B cell (primary cell): ENCODE results near the gene ZNF750. TPM values are rescaled to one million over a fixed set of nuclear protein-coding genes. Genes with fewer than 3 reads are reported as not detected.

Experiments
- ATAC-seq: fragments of 200-7000 bp; cut with Tn5 transposase; one replicate; pipeline ENCODE4 v1.10.0; 2021; ENCODE audit warnings: low read depth, mild to moderate bottlenecking, moderate number of reproducible peaks, moderate library complexity
- CTCF ChIA-PET: fragments of 350-600 bp; sonication (Branson Sonifier 250); formaldehyde crosslinking; loops from one replicate; lab custom pipeline; 2021; ENCODE audit warnings: antibody characterized with exemption, inconsistent platforms; lab: Charles Lee
- POLR2A ChIA-PET: fragments of 350-600 bp; sonication (Branson Sonifier 250); formaldehyde crosslinking; loops from one replicate; lab custom pipeline; 2021; ENCODE audit warnings: antibody characterized with exemption; lab: Charles Lee
- DNase-seq: peaks from one replicate; pipeline ENCODE4 v3.0.0; 2013
- H2AFZ ChIP-seq: 2 replicates; pipeline ENCODE4 v1.6.1; 2012; ENCODE audit warnings: mild to moderate bottlenecking, low read depth, low read length; ENCODE audit not compliant: insufficient read depth, poor library complexity, severe bottlenecking
- H3K27ac ChIP-seq, 2 donors: 1 replicate in 1 of 2; 2 replicates in 1 of 2; pipeline ENCODE4 v1.5.1; 2012 to 2013; ENCODE audit warnings: low read length in 2 of 2, mild to moderate bottlenecking in 2 of 2, moderate library complexity in 1 of 2
- H3K27me3 ChIP-seq, 4 experiments: fragments of 200-600 bp in 1 of 4; sonication (generic) in 1 of 4; replicated peaks in 1 of 4; 1 replicate in 2 of 4; 2 replicates in 2 of 4; pipeline versions ENCODE4 v1.6.1 to v1.7.0; 2013 to 2016; ENCODE audit warnings: low read length in 3 of 4, mild to moderate bottlenecking in 2 of 4, mixed read lengths in 1 of 4, moderate library complexity in 1 of 4; ENCODE audit not compliant: insufficient read depth in 4 of 4, control insufficient read depth in 3 of 4; ENCODE audit errors: control extremely low read depth in 1 of 4
- H3K36me3 ChIP-seq, 2 experiments: replicated peaks in 1 of 2; 1 replicate in 1 of 2; 2 replicates in 1 of 2; pipeline versions ENCODE4 v1.6.1 to v1.7.1; 2013; ENCODE audit warnings: low read length in 1 of 2; ENCODE audit not compliant: insufficient read depth in 2 of 2, control insufficient read depth in 1 of 2; ENCODE audit errors: control extremely low read depth in 1 of 2, extremely low read depth in 1 of 2
- H3K4me1 ChIP-seq, 2 donors: fragments of 200-600 bp in 1 of 2; sonication (generic) in 1 of 2; 1 replicate in 1 of 2; 2 replicates in 1 of 2; pipeline versions ENCODE4 v1.5.1 to v1.6.1; 2013 to 2017; ENCODE audit warnings: low read length in 2 of 2; ENCODE audit not compliant: control insufficient read depth in 2 of 2, insufficient read depth in 2 of 2
- H3K4me2 ChIP-seq: replicated peaks from 2 replicates; pipeline ENCODE3; 2012; ENCODE audit warnings: mild to moderate bottlenecking, low read depth, low read length; ENCODE audit not compliant: poor library complexity, severe bottlenecking
- H3K4me3 ChIP-seq, 5 experiments: fragments of 200-600 bp in 1 of 5; sonication (generic) in 1 of 5; 1 replicate in 3 of 5; 2 replicates in 2 of 5; pipeline versions ENCODE4 v1.5.1 to v1.7.0; 2011 to 2016; ENCODE audit warnings: low read length in 4 of 5, mild to moderate bottlenecking in 4 of 5, low read depth in 2 of 5, control low read depth in 1 of 5, moderate library complexity in 1 of 5; ENCODE audit not compliant: insufficient read depth in 1 of 5; ENCODE audit errors: control extremely low read depth in 1 of 5, extremely low read depth in 1 of 5
- H3K79me2 ChIP-seq: fragments of 200-600 bp; sonication (generic); one replicate; pipeline ENCODE4 v1.6.0; 2016; ENCODE audit warnings: low read length; ENCODE audit not compliant: control insufficient read depth, insufficient read depth
- H3K9ac ChIP-seq: fragments of 200-600 bp; sonication (generic); 2 replicates; pipeline ENCODE4 v1.6.1; 2017; ENCODE audit warnings: mild to moderate bottlenecking, low read length, moderate library complexity
- H3K9me3 ChIP-seq, 3 donors: one replicate each; pipeline versions ENCODE4 v1.6.1 to v1.7.1; 2013; ENCODE audit warnings: low read length in 2 of 3; ENCODE audit not compliant: control insufficient read depth in 2 of 3, insufficient read depth in 1 of 3; ENCODE audit errors: control extremely low read depth in 1 of 3
- H4K20me1 ChIP-seq: 2 replicates; pipeline ENCODE4 v1.6.0; 2012; ENCODE audit warnings: mild to moderate bottlenecking, low read length; ENCODE audit not compliant: insufficient read depth, control insufficient read depth, poor library complexity, severe bottlenecking
- H3K27ac Mint-ChIP-seq: one replicate; pipeline ENCODE4 v1.8.0; 2021; ENCODE audit warnings: mixed read lengths
- H3K27me3 Mint-ChIP-seq: one replicate; pipeline ENCODE4 v1.8.0; 2021; ENCODE audit warnings: mixed read lengths
- H3K4me1 Mint-ChIP-seq: one replicate; pipeline ENCODE4 v1.8.0; 2021; ENCODE audit warnings: mixed read lengths
- H3K4me3 Mint-ChIP-seq: one replicate; pipeline ENCODE4 v1.8.0; 2021; ENCODE audit warnings: mixed read lengths
- H3K9me3 Mint-ChIP-seq: one replicate; pipeline ENCODE4 v1.8.0; 2022; ENCODE audit warnings: mixed read lengths; ENCODE audit not compliant: insufficient read depth
- CTCF ChIP-seq: fragments of 200-600 bp; IDR thresholded peaks from one replicate; pipeline ENCODE4 v1.8.0; 2022; ENCODE audit warnings: antibody characterized with exemption, mild to moderate bottlenecking
- EZH2 ChIP-seq: IDR thresholded peaks from 2 replicates; pipeline ENCODE4 v1.6.1; 2012; ENCODE audit warnings: borderline replicate concordance, low read depth, mild to moderate bottlenecking, moderate library complexity, low read length; ENCODE audit not compliant: insufficient read depth, poor library complexity, severe bottlenecking
- WGBS: methylation state at CpG from one replicate; pipeline ENCODE4 v1.1.5; 2013; ENCODE audit warnings: missing lambda C conversion rate; ENCODE audit not compliant: insufficient coverage; 5-methylcytosine and 5-hydroxymethylcytosine counted together
- intact Hi-C: fragments of 100-400 bp; cut with micrococcal nuclease; formaldehyde crosslinking; loops from one replicate; pipeline ENCODE4 v1.10.0; 2022
- polyA plus RNA-seq: library from polyadenylated mRNA; depleted of rRNA; stranded (reverse); fragments of >200 nt; gene quantifications from 2 replicates; pipeline ENCODE4 v1.2.3, GENCODE V29; 2012
- total RNA-seq, 2 donors: library from RNA; stranded (reverse); fragments of 120-200 nt in 1 of 2; gene quantifications; 1 replicate in 1 of 2; 2 replicates in 1 of 2; pipeline versions ENCODE4 v1.2.3 to v1.2.4, GENCODE V29; 2013 to 2022

Gene ZNF750
- total and polyA plus RNA-seq, 2 donors (not counting 1 experiment from before 2014, with no cell fraction given): not detected

- POLR2A ChIA-PET: no interaction called here
- WGBS: 90% methylated on average over 10 of the region's 13 CpGs
- CTCF ChIA-PET: interaction anchor here (1.0 to 2.7 kb wide), 2 partner anchors 19 to 26 kb away, joined by 3 to 11 read pairs; no protein-coding TSS in a partner anchor
- H3K4me3 ChIP-seq: no peak overlapping the region
- no peak overlapping the region for H3K4me3 Mint-ChIP-seq
- no peak overlapping the region for H3K4me2 ChIP-seq
- ATAC-seq: no peak
- H3K36me3 ChIP-seq: no peaks in the 10 kb centered on the region
- H3K27ac Mint-ChIP-seq: no peak overlapping the region
- no peak for TF ChIP-seq CTCF
- TF ChIP-seq EZH2: no peak
- H2AFZ ChIP-seq: no peak overlapping the region
- no peak overlapping the region for H3K9ac ChIP-seq
- H3K27ac ChIP-seq: no peak overlapping the region
- no peaks in the 10 kb centered on the region for H4K20me1 ChIP-seq
- H3K4me1 ChIP-seq: no peaks in the 10 kb centered on the region
- intact Hi-C loops: no loop called here
- H3K4me1 Mint-ChIP-seq: no peaks in the 10 kb centered on the region
- DNase-seq: no peak
- no peaks in the 10 kb centered on the region for H3K9me3 ChIP-seq
- H3K27me3 ChIP-seq: no peaks in the 10 kb centered on the region
- no peaks in the 10 kb centered on the region for H3K9me3 Mint-ChIP-seq
- H3K79me2 ChIP-seq: no peaks in the 10 kb centered on the region
- no peaks in the 10 kb centered on the region for H3K27me3 Mint-ChIP-seq
Observed at GRCh38 chr17:82837586-82838320, 2.1 kb downstream of the ZNF750 start.

GRCh38 chr17:82836823-82837357 lies 2.9 kb downstream of the ZNF750 start:
- no peaks in the 10 kb centered on the region for H3K27me3 ChIP-seq
- Mint-ChIP-seq H3K4me3 (no peak overlapping the region), H3K9me3 (no peaks in the 10 kb centered on the region), H3K4me1 (no peaks in the 10 kb centered on the region), H3K27me3 (no peaks in the 10 kb centered on the region), H3K27ac (no peak overlapping the region)
- TF ChIP-seq CTCF (no peak), EZH2 (no peak)
- no peak overlapping the region for H3K4me2 ChIP-seq
- no peaks in the 10 kb centered on the region for H3K36me3 ChIP-seq
- ChIA-PET POLR2A (no interaction called here), CTCF (interaction anchor here (1.0 to 2.7 kb wide), 3 partner anchors 18 to 34 kb away, joined by 3 to 11 read pairs (median 5); no protein-coding TSS in a partner anchor)
- H3K4me3 ChIP-seq: no peak overlapping the region
- no peaks in the 10 kb centered on the region for H3K79me2 ChIP-seq
- H3K4me1 ChIP-seq: no peaks in the 10 kb centered on the region
- H3K9me3 ChIP-seq: no peaks in the 10 kb centered on the region
- 94% methylated on average over 12 of the region's 12 CpGs for WGBS
- no peak for ATAC-seq
- no peak for DNase-seq
- H3K27ac ChIP-seq: no peak overlapping the region
- H4K20me1 ChIP-seq: no peaks in the 10 kb centered on the region
- no peak overlapping the region for H3K9ac ChIP-seq
- intact Hi-C loops: no loop called here
- no peak overlapping the region for H2AFZ ChIP-seq
